Endodermal cell (in vitro differentiated cells): ENCODE results near the gene CNTRL. TPM values are rescaled to one million over a fixed set of nuclear protein-coding genes. Genes with fewer than 3 reads are reported as not detected.

ENCODE experiments used
- DNase-seq: peaks from one replicate; pipeline ENCODE4 v3.0.0-alpha.2; 2017
- H3K27ac ChIP-seq: 2 replicates; pipeline ENCODE4 v1.5.1; 2013; ENCODE audit warnings: mild to moderate bottlenecking, low read depth, low read length, moderate library complexity
- H3K27me3 ChIP-seq: 2 replicates; pipeline ENCODE4 v1.6.1; 2013; ENCODE audit warnings: mild to moderate bottlenecking, low read length, moderate library complexity; ENCODE audit not compliant: insufficient read depth, control insufficient read depth, poor library complexity, severe bottlenecking
- H3K36me3 ChIP-seq: 2 replicates; pipeline ENCODE4 v1.7.0; 2013; ENCODE audit warnings: mild to moderate bottlenecking, low read length, moderate library complexity; ENCODE audit not compliant: control insufficient read depth, insufficient read depth
- H3K4me1 ChIP-seq: one replicate; pipeline ENCODE4 v1.7.0; 2013; ENCODE audit warnings: low read length; ENCODE audit not compliant: control insufficient read depth, insufficient read depth
- H3K4me3 ChIP-seq: 2 replicates; pipeline ENCODE4 v1.5.1; 2013; ENCODE audit warnings: mild to moderate bottlenecking, low read length, moderate library complexity
- H3K9ac ChIP-seq: 2 replicates; pipeline ENCODE4 v1.6.1; 2013; ENCODE audit warnings: mild to moderate bottlenecking, low read length, moderate library complexity; ENCODE audit not compliant: poor library complexity, severe bottlenecking; ENCODE audit errors: extremely low read depth
- H3K9me3 ChIP-seq: 2 replicates; pipeline ENCODE4 v1.6.1; 2013; ENCODE audit warnings: mild to moderate bottlenecking, low read length, moderate library complexity; ENCODE audit not compliant: control insufficient read depth
- H3K27ac Mint-ChIP-seq: 2 replicates; pipeline ENCODE4 v1.8.0; 2020; ENCODE audit warnings: mixed read lengths
- H3K27me3 Mint-ChIP-seq: 2 replicates; pipeline ENCODE4 v1.8.0; 2021; ENCODE audit warnings: mild to moderate bottlenecking, mixed read lengths; ENCODE audit not compliant: insufficient read depth
- H3K36me3 Mint-ChIP-seq: 2 replicates; pipeline ENCODE4 v1.8.0; 2020; ENCODE audit warnings: low read depth, mixed read lengths
- H3K4me1 Mint-ChIP-seq: 2 replicates; pipeline ENCODE4 v1.8.0; 2020; ENCODE audit warnings: mixed read lengths
- H3K4me3 Mint-ChIP-seq: 2 replicates; pipeline ENCODE4 v1.8.0; 2020; ENCODE audit warnings: mild to moderate bottlenecking, moderate library complexity, mixed read lengths
- H3K9me3 Mint-ChIP-seq: 2 replicates; pipeline ENCODE4 v1.8.0; 2020; ENCODE audit warnings: mild to moderate bottlenecking, mixed read lengths
- CTCF ChIP-seq: fragments of 200-600 bp; sonication (generic); conservative IDR thresholded peaks from 2 replicates; pipeline ENCODE4 v1.5.0; 2021; ENCODE audit warnings: antibody characterized with exemption, mild to moderate bottlenecking
- WGBS, 2 experiments: methylation state at CpG; one replicate each; pipeline versions ENCODE4 v1.1.5 to v1.1.7; 2013; ENCODE audit warnings: missing lambda C conversion rate in 2 of 2, mixed read lengths in 1 of 2; ENCODE audit not compliant: insufficient coverage in 1 of 2, insufficient read length in 1 of 2; 5-methylcytosine and 5-hydroxymethylcytosine counted together
- total RNA-seq, 2 donors: library from RNA; stranded (reverse); fragmentation: NEBNext Ultra II Directional in 1 of 2; extraction: Animal tissue kit (Norgen Biotek cat#: 25700) in 1 of 2; gene quantifications; 2 replicates in 1 of 2; 3 replicates in 1 of 2; pipeline ENCODE4 v1.2.1, GENCODE V29; 2021

CNTRL gene
- total RNA-seq, 2 donors from 2014 or later: 18.0 to 21.0 TPM

GRCh38 chr9:121121582-121122087 is 46.9 kb downstream of the CNTRL start:
- peak overlapping the region; percentile 58 for H3K4me3 Mint-ChIP-seq
- Histone ChIP-seq H3K4me1 (no peaks in the 10 kb centered on the region), H3K9me3 (no peaks in the 10 kb centered on the region), H3K27me3 (no peaks in the 10 kb centered on the region), H3K4me3 (peak overlapping the region; percentile 79), H3K9ac (peak overlapping the region; percentile 11), H3K27ac (no peak overlapping the region), H3K36me3 (peaks cover 13% of the 10 kb centered on the region)
- H3K27me3 Mint-ChIP-seq: no peaks in the 10 kb centered on the region
- peaks cover 11% of the 10 kb centered on the region for H3K4me1 Mint-ChIP-seq
- 4 to 12% methylated on average over 11 to 17 of the region's 17 CpGs for WGBS, 2 experiments
- peak; percentile 99 for DNase-seq
- H3K36me3 Mint-ChIP-seq: peaks cover 6% of the 10 kb centered on the region
- H3K27ac Mint-ChIP-seq: peak overlapping the region; percentile 19
- H3K9me3 Mint-ChIP-seq: no peaks in the 10 kb centered on the region
- TF ChIP-seq CTCF: peak; percentile 36

GRCh38 chr9:121122246-121123032 is 47.7 kb downstream of the CNTRL start:
- H3K27ac ChIP-seq: no peak overlapping the region
- H3K27me3 ChIP-seq: no peaks in the 10 kb centered on the region
- H3K9ac ChIP-seq: peak overlapping the region; percentile 11
- 83% methylated on average over 1 to 5 of the region's 5 CpGs for WGBS, 2 experiments
- no peak for TF ChIP-seq CTCF
- H3K9me3 ChIP-seq: peaks cover 4% of the 10 kb centered on the region
- peaks cover 18% of the 10 kb centered on the region for H3K36me3 ChIP-seq
- no peaks in the 10 kb centered on the region for H3K4me1 ChIP-seq
- peaks cover 11% of the 10 kb centered on the region for H3K4me1 Mint-ChIP-seq
- peaks cover 12% of the 10 kb centered on the region for H3K36me3 Mint-ChIP-seq
- H3K4me3 ChIP-seq: peak overlapping the region; percentile 79
- H3K27ac Mint-ChIP-seq: no peak overlapping the region
- no peak for DNase-seq
- H3K9me3 Mint-ChIP-seq: no peaks in the 10 kb centered on the region
- no peaks in the 10 kb centered on the region for H3K27me3 Mint-ChIP-seq
- peak overlapping the region; percentile 58 for H3K4me3 Mint-ChIP-seq

- no peaks in the 10 kb centered on the region for H3K27me3 Mint-ChIP-seq
- no peak overlapping the region for H3K27ac Mint-ChIP-seq
- TF ChIP-seq CTCF: no peak
- WGBS, 2 experiments: 93 to 97% methylated on average over 5 of the region's 5 CpGs
- H3K36me3 Mint-ChIP-seq: peaks cover 26% of the 10 kb centered on the region
- Histone ChIP-seq H3K9me3 (peaks cover 7% of the 10 kb centered on the region), H3K4me1 (no peaks in the 10 kb centered on the region), H3K4me3 (no peak overlapping the region), H3K27ac (no peak overlapping the region), H3K9ac (no peak overlapping the region), H3K27me3 (no peaks in the 10 kb centered on the region), H3K36me3 (peaks cover 13% of the 10 kb centered on the region)
- H3K9me3 Mint-ChIP-seq: peaks cover 9% of the 10 kb centered on the region
- no peak overlapping the region for H3K4me3 Mint-ChIP-seq
- no peak for DNase-seq
- H3K4me1 Mint-ChIP-seq: peaks cover 11% of the 10 kb centered on the region
These were observed 49.2 kb downstream of the CNTRL start for GRCh38 chr9:121123816-121124535.
